ENCODE data around the gene SERBP1. TPM values are rescaled to one million over a fixed set of nuclear protein-coding genes. Genes with fewer than 3 reads are reported as not detected.

The SERBP1 gene
- total RNA-seq, 1 donor = 162 TPM

- TF ChIP-seq, protein P1, sequence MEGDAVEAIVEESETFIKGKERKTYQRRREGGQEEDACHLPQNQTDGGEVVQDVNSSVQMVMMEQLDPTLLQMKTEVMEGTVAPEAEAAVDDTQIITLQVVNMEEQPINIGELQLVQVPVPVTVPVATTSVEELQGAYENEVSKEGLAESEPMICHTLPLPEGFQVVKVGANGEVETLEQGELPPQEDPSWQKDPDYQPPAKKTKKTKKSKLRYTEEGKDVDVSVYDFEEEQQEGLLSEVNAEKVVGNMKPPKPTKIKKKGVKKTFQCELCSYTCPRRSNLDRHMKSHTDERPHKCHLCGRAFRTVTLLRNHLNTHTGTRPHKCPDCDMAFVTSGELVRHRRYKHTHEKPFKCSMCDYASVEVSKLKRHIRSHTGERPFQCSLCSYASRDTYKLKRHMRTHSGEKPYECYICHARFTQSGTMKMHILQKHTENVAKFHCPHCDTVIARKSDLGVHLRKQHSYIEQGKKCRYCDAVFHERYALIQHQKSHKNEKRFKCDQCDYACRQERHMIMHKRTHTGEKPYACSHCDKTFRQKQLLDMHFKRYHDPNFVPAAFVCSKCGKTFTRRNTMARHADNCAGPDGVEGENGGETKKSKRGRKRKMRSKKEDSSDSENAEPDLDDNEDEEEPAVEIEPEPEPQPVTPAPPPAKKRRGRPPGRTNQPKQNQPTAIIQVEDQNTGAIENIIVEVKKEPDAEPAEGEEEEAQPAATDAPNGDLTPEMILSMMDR (IDR thresholded peaks at IDR 0.05; ENCODE audit: insufficient read depth, low read depth, low read length) = no peak
- DNase-seq (ENCODE audit: low read depth) = no peak
- no peak overlapping the region for H3K4me3 ChIP-seq (ENCODE audit: low read depth, low read length)
Measured at GRCh38 chr1:67468066-67468718, 38.0 kb upstream of the SERBP1 start.

GRCh38 chr1:67465375-67465774 is 35.2 kb upstream of the SERBP1 start:
- no peak for DNase-seq (ENCODE audit: low read depth)
- no peak overlapping the region for H3K4me3 ChIP-seq (ENCODE audit: low read depth, low read length)
- TF ChIP-seq, protein P1 (IDR thresholded peaks at IDR 0.05; ENCODE audit: insufficient read depth, low read depth, low read length) = no peak

GRCh38 chr1:67464746-67465145 is 34.5 kb upstream of the SERBP1 start:
- TF ChIP-seq, protein P1 (IDR thresholded peaks at IDR 0.05; ENCODE audit: insufficient read depth, low read depth, low read length) = no peak
- no peak for DNase-seq (ENCODE audit: low read depth)
- H3K4me3 ChIP-seq (ENCODE audit: low read depth, low read length) = no peak overlapping the region

DNA sequence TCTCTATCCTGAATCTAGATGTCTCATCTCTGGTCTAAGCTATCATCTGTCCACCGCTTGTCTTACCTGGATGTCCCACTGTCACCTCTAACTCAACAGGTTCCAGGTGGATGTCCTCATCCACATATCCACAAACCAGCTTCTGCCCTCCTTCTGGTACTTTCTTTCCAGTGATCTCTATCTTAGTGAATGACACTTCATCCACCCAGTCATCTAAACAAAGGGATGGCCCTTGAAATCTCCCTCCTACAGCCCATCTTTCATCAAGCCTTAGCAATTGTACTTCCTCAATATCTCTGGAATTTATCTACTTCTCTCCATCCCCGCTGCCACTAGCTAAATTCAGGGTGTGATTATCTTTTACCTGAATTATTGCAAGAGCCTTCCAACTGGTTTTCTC is 33.9 kb upstream of the SERBP1 start:
- DNase-seq (ENCODE audit: low read depth) = no peak
- no peak overlapping the region for H3K4me3 ChIP-seq (ENCODE audit: low read depth, low read length)
- TF ChIP-seq, protein P1 (IDR thresholded peaks at IDR 0.05; ENCODE audit: insufficient read depth, low read depth, low read length) = no peak

DNA sequence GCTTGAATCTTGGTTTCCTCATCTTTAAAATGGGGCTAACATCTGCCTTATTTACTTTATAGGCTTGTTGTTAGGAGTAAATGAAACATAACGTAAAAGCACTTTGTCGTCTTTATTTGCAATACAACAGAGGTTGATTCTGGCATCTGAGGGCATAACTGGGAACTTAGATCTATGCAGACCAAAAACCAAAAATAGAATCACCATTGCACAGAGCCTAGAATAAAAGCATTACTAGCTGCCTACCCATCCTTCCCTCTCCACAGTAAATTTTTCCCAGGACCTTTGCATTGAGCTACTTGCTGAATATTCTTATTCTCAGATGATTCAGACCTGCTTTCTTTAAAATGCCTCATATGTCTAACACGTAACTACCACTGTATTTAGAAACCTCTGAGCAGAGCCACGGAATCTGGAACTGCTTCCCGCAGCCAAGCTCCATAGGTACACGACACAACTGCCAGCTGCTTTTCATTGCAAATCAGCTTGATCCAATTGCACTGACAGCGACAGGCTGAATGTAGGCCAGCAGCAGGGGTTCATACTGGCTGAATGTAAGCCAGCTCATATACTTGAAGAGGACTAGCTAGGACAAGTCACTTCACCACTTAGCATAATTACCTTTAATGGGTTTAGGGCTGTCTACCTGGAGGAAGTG is 33.2 kb upstream of the SERBP1 start:
- no peak for DNase-seq (ENCODE audit: low read depth)
- TF ChIP-seq, protein P1 (IDR thresholded peaks at IDR 0.05; ENCODE audit: insufficient read depth, low read depth, low read length) = no peak
- H3K4me3 ChIP-seq (ENCODE audit: low read depth, low read length) = no peak overlapping the region

DNA sequence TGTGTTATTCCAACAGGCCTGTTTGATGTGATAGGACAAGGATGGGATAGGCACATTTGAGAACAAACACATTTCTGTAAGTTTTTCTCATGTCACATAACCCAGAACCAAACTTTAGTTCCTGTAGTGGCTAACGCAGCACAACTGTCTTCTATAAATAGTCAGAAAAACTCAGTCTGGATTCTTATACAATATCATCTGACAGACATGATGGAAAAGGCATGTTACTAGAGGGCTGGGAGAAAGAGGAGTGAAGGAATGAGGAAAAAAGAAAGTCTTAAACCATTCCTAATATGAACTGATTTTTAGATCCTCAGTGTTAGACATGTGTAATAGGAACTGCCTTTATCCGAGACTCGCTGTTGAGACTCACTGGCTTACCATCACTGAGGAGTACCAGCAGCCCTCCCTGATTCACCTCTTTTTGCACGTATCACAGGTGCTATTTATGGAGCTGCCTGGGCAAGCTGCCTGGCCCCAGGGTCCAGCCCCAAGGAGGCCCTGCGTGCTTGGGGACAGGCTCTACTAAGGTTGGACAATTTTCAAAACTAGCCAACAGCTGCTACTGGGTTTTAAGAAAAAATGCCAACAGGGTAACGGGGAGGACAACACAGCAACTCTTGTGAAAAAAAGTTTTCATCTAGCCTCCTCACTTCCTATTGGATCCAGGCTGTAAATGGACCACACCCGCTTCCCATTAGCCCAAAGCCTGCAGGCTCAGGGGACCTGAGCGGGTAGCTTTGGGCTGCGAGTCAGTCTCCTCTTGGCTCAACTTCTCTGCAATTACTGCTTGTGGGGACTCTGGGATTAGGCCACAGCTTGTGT is 30.7 kb upstream of the SERBP1 start:
- TF ChIP-seq, protein P1 (IDR thresholded peaks at IDR 0.05; ENCODE audit: insufficient read depth, low read depth, low read length) = no peak
- DNase-seq (ENCODE audit: low read depth) = no peak
- H3K4me3 ChIP-seq (ENCODE audit: low read depth, low read length) = no peak overlapping the region

Measured in fibroblast of villous mesenchyme (primary cell).